ENCODE measurements around the gene LGALS8.
"Not testable (repeated sequence)": the region's sequence is repeated elsewhere in the genome, so short reads cannot be mapped to it uniquely, and the experiment has no call there.

LGALS8 gene

GRCh38 chr1:236558846-236559245 lies 35.1 kb downstream of the LGALS8 start:
- in situ Hi-C loops (cut with MboI; ENCODE audit: low sequenced_read_pairs), result no loop called here
- H3K36me3 ChIP-seq (replicated peaks), result peaks cover 65% of the 10 kb centered on the region
- H3K4me3 ChIP-seq, result no peak overlapping the region
- no peaks in the 10 kb centered on the region for H3K27me3 ChIP-seq (ENCODE audit: low read depth)
- H3K9me3 ChIP-seq, result no peaks in the 10 kb centered on the region
- DNase-seq (ENCODE audit: low spot score in 2 of 2), result no peak
- H3K4me1 ChIP-seq, result no peaks in the 10 kb centered on the region

- H3K27me3 ChIP-seq (ENCODE audit: low read depth), result no peaks in the 10 kb centered on the region
- peaks cover 65% of the 10 kb centered on the region for H3K36me3 ChIP-seq (replicated peaks)
- no peak overlapping the region for H3K4me3 ChIP-seq
- no peak for DNase-seq (ENCODE audit: low spot score in 2 of 2)
- no peaks in the 10 kb centered on the region for H3K4me1 ChIP-seq
- no peaks in the 10 kb centered on the region for H3K9me3 ChIP-seq
- in situ Hi-C loops (cut with MboI; ENCODE audit: low sequenced_read_pairs), result no loop called here
These were observed 36.5 kb downstream of the LGALS8 start for GRCh38 chr1:236560213-236560771.

GRCh38 chr1:236561976-236562375 lies 38.2 kb downstream of the LGALS8 start:
- DNase-seq (ENCODE audit: low spot score in 2 of 2), result no peak
- in situ Hi-C loops (cut with MboI; ENCODE audit: low sequenced_read_pairs), result no loop called here
- Histone ChIP-seq H3K27me3 (ENCODE audit: low read depth) (no peaks in the 10 kb centered on the region), H3K9me3 (no peaks in the 10 kb centered on the region), H3K4me3 (no peak overlapping the region), H3K36me3 (replicated peaks) (peaks cover 63% of the 10 kb centered on the region), H3K4me1 (no peaks in the 10 kb centered on the region)

- H3K27me3 ChIP-seq (ENCODE audit: low read depth), result no peaks in the 10 kb centered on the region
- H3K4me3 ChIP-seq, result no peak overlapping the region
- H3K9me3 ChIP-seq, result no peaks in the 10 kb centered on the region
- in situ Hi-C loops (cut with MboI; ENCODE audit: low sequenced_read_pairs), result no loop called here
- H3K36me3 ChIP-seq (replicated peaks), result peaks cover 73% of the 10 kb centered on the region
- DNase-seq (ENCODE audit: low spot score in 2 of 2), result no peak
- H3K4me1 ChIP-seq, result no peaks in the 10 kb centered on the region
These were observed 41.7 kb downstream of the LGALS8 start for GRCh38 chr1:236565530-236565929.

- Histone ChIP-seq H3K9me3 (no peaks in the 10 kb centered on the region), H3K36me3 (replicated peaks) (peaks cover 90% of the 10 kb centered on the region), H3K4me3 (no peak overlapping the region), H3K4me1 (no peaks in the 10 kb centered on the region), H3K27me3 (ENCODE audit: low read depth) (no peaks in the 10 kb centered on the region)
- in situ Hi-C loops (cut with MboI; ENCODE audit: low sequenced_read_pairs), result no loop called here
- DNase-seq (ENCODE audit: low spot score in 2 of 2), result no peak
These were observed 44.6 kb downstream of the LGALS8 start for GRCh38 chr1:236568285-236568894.

- no peak for DNase-seq (ENCODE audit: low spot score in 2 of 2)
- H3K36me3 ChIP-seq (replicated peaks), result peaks cover 75% of the 10 kb centered on the region
- no peaks in the 10 kb centered on the region for H3K27me3 ChIP-seq (ENCODE audit: low read depth)
- H3K4me1 ChIP-seq, result peaks cover 14% of the 10 kb centered on the region
- no peaks in the 10 kb centered on the region for H3K9me3 ChIP-seq
- in situ Hi-C loops (cut with MboI; ENCODE audit: low sequenced_read_pairs), result no loop called here
- no peak overlapping the region for H3K4me3 ChIP-seq
These were observed 51.7 kb downstream of the LGALS8 start for GRCh38 chr1:236575523-236575922.

GRCh38 chr1:236576004-236576403 lies 52.2 kb downstream of the LGALS8 start:
- H3K27me3 ChIP-seq (ENCODE audit: low read depth), result no peaks in the 10 kb centered on the region
- no peak overlapping the region for H3K4me3 ChIP-seq
- no peak for DNase-seq (ENCODE audit: low spot score in 2 of 2)
- peaks cover 71% of the 10 kb centered on the region for H3K36me3 ChIP-seq (replicated peaks)
- no peaks in the 10 kb centered on the region for H3K9me3 ChIP-seq
- in situ Hi-C loops (cut with MboI; ENCODE audit: low sequenced_read_pairs), result no loop called here
- peaks cover 14% of the 10 kb centered on the region for H3K4me1 ChIP-seq

GRCh38 chr1:236577041-236577440 lies 53.3 kb downstream of the LGALS8 start:
- H3K9me3 ChIP-seq; in situ Hi-C loops (cut with MboI; ENCODE audit: low sequenced_read_pairs); DNase-seq (ENCODE audit: low spot score in 2 of 2); H3K4me3 ChIP-seq; H3K27me3 ChIP-seq (ENCODE audit: low read depth): not testable (repeated sequence)
- H3K36me3 ChIP-seq (replicated peaks), result peaks cover 69% of the 10 kb centered on the region
- H3K4me1 ChIP-seq, result peaks cover 14% of the 10 kb centered on the region

- H3K9me3 ChIP-seq, result no peaks in the 10 kb centered on the region
- H3K4me1 ChIP-seq, result peaks cover 14% of the 10 kb centered on the region
- in situ Hi-C loops (cut with MboI; ENCODE audit: low sequenced_read_pairs), result no loop called here
- H3K36me3 ChIP-seq (replicated peaks), result peaks cover 65% of the 10 kb centered on the region
- H3K4me3 ChIP-seq, result no peak overlapping the region
- no peaks in the 10 kb centered on the region for H3K27me3 ChIP-seq (ENCODE audit: low read depth)
- no peak for DNase-seq (ENCODE audit: low spot score in 2 of 2)
These were observed 54.9 kb downstream of the LGALS8 start for GRCh38 chr1:236578661-236579060.

- H3K36me3 ChIP-seq (replicated peaks), result peaks cover 68% of the 10 kb centered on the region
- in situ Hi-C loops (cut with MboI; ENCODE audit: low sequenced_read_pairs); H3K27me3 ChIP-seq (ENCODE audit: low read depth); H3K4me3 ChIP-seq; H3K9me3 ChIP-seq; DNase-seq (ENCODE audit: low spot score in 2 of 2): not testable (repeated sequence)
- H3K4me1 ChIP-seq, result peaks cover 14% of the 10 kb centered on the region
These were observed 56.6 kb downstream of the LGALS8 start for GRCh38 chr1:236580404-236580803.

GRCh38 chr1:236581528-236581927 lies 57.7 kb downstream of the LGALS8 start:
- Histone ChIP-seq H3K4me1 (peaks cover 14% of the 10 kb centered on the region), H3K27me3 (ENCODE audit: low read depth) (no peaks in the 10 kb centered on the region), H3K4me3 (no peak overlapping the region), H3K9me3 (no peaks in the 10 kb centered on the region), H3K36me3 (replicated peaks) (peaks cover 71% of the 10 kb centered on the region)
- in situ Hi-C loops (cut with MboI; ENCODE audit: low sequenced_read_pairs), result no loop called here
- DNase-seq (ENCODE audit: low spot score in 2 of 2), result no peak

- Histone ChIP-seq H3K4me1 (no peaks in the 10 kb centered on the region), H3K36me3 (replicated peaks) (peaks cover 77% of the 10 kb centered on the region)
These were observed 65.7 kb downstream of the LGALS8 start for GRCh38 chr1:236589531-236589930.

GRCh38 chr1:236590553-236591150 lies 66.9 kb downstream of the LGALS8 start:
- H3K4me3 ChIP-seq, result no peak overlapping the region
- in situ Hi-C loops (cut with MboI; ENCODE audit: low sequenced_read_pairs), result no loop called here
- no peaks in the 10 kb centered on the region for H3K27me3 ChIP-seq (ENCODE audit: low read depth)
- no peaks in the 10 kb centered on the region for H3K9me3 ChIP-seq
- no peak for DNase-seq (ENCODE audit: low spot score in 2 of 2)
- H3K4me1 ChIP-seq, result no peaks in the 10 kb centered on the region
- H3K36me3 ChIP-seq (replicated peaks), result peaks cover 77% of the 10 kb centered on the region

More at GRCh38 chr1:236589531-236589930, 65.7 kb downstream of the LGALS8 start:
- in situ Hi-C loops (cut with MboI; ENCODE audit: low sequenced_read_pairs), result no loop called here
- Histone ChIP-seq H3K9me3 (no peaks in the 10 kb centered on the region), H3K27me3 (ENCODE audit: low read depth) (no peaks in the 10 kb centered on the region), H3K4me3 (no peak overlapping the region)
- DNase-seq (ENCODE audit: low spot score in 2 of 2), result no peak

- DNase-seq (ENCODE audit: low spot score in 2 of 2), result no peak
- Histone ChIP-seq H3K4me1 (peaks cover 9% of the 10 kb centered on the region), H3K9me3 (no peaks in the 10 kb centered on the region), H3K4me3 (no peak overlapping the region), H3K27me3 (ENCODE audit: low read depth) (no peaks in the 10 kb centered on the region), H3K36me3 (replicated peaks) (peaks cover 37% of the 10 kb centered on the region)
- in situ Hi-C loops (cut with MboI; ENCODE audit: low sequenced_read_pairs), result loop anchor here (25.0 kb wide), 2 partner anchors 260 to 960 kb away; no protein-coding TSS in a partner anchor
These were observed 78.4 kb downstream of the LGALS8 start for GRCh38 chr1:236602171-236602570.
